DMS153 treated with DMSO at 0.1 percent for 48 hours (cell line): ENCODE measurements around the gene TRIP13.
"Not testable (repeated sequence)": the region's sequence is repeated elsewhere in the genome, so short reads cannot be mapped to it uniquely, and the experiment has no call there.

Source experiments
- DNase-seq: peaks from one replicate; lab custom pipeline; 2025; ENCODE audit not compliant: unreplicated experiment; lab: John Stamatoyannopoulos, UW

TRIP13 gene

GRCh38 chr5:892394-893136 is at the start of gene TRIP13, which contains the start of gene BRD9:
Gene TRIP13 (plus strand): TSS chr5:892884. CDS start chr5:892999, 115 bp downstream.
Gene BRD9 (minus strand): TSS chr5:892801. CDS start chr5:892657, 144 bp downstream.
- DNase-seq: peak; percentile 80

- not testable (repeated sequence) for DNase-seq
Measured at GRCh38 chr5:843371-843770, 49.3 kb upstream of the TRIP13 start.

- not testable (repeated sequence) for DNase-seq
Measured at GRCh38 chr5:843926-844325, 48.8 kb upstream of the TRIP13 start.

- not testable (repeated sequence) for DNase-seq
Measured at GRCh38 chr5:844426-844825, 48.3 kb upstream of the TRIP13 start.

GRCh38 chr5:845031-845675 is 47.5 kb upstream of the TRIP13 start:
- not testable (repeated sequence) for DNase-seq

GRCh38 chr5:845676-846601 is 46.7 kb upstream of the TRIP13 start:
- DNase-seq: not testable (repeated sequence)

- DNase-seq: not testable (repeated sequence)
Measured at GRCh38 chr5:846602-847091, 46.0 kb upstream of the TRIP13 start.

- not testable (repeated sequence) for DNase-seq
Measured at GRCh38 chr5:847212-847611, 45.5 kb upstream of the TRIP13 start.

- not testable (repeated sequence) for DNase-seq
Measured at GRCh38 chr5:847736-848135, 44.9 kb upstream of the TRIP13 start.

- DNase-seq: no peak
Measured at GRCh38 chr5:848671-849111, 44.0 kb upstream of the TRIP13 start.

GRCh38 chr5:849651-850301 is 42.9 kb upstream of the TRIP13 start:
- DNase-seq: no peak

GRCh38 chr5:850511-851006 is 42.1 kb upstream of the TRIP13 start, which contains the start of gene ZDHHC11:
Gene ZDHHC11 (minus strand): TSS chr5:850986. CDS start chr5:850602, 384 bp downstream.
- DNase-seq: peak; percentile 31

- DNase-seq: no peak
Measured at GRCh38 chr5:851076-851475, 41.6 kb upstream of the TRIP13 start.

GRCh38 chr5:851553-851952 is 41.1 kb upstream of the TRIP13 start:
- no peak for DNase-seq

GRCh38 chr5:852018-852417 is 40.7 kb upstream of the TRIP13 start:
- DNase-seq: no peak

GRCh38 chr5:852431-853401 is 40.0 kb upstream of the TRIP13 start:
- no peak for DNase-seq

- DNase-seq: not testable (repeated sequence)
Measured at GRCh38 chr5:853416-854090, 39.1 kb upstream of the TRIP13 start.

- DNase-seq: no peak
Measured at GRCh38 chr5:854217-854616, 38.5 kb upstream of the TRIP13 start.
